ENCODE measurements around the gene STIL.

The STIL gene

GRCh38 chr1:47244339-47244862 lies 69.5 kb downstream of the STIL start:
- no peak overlapping the region for H3K4me3 ChIP-seq (replicated peaks; ENCODE audit: insufficient read depth, low read length)
- H3K27ac ChIP-seq (replicated peaks): no peak overlapping the region
- no peak for DNase-seq (ENCODE audit: low read depth in 1 of 2, low spot score in 1 of 2)
- TF ChIP-seq, protein P1, sequence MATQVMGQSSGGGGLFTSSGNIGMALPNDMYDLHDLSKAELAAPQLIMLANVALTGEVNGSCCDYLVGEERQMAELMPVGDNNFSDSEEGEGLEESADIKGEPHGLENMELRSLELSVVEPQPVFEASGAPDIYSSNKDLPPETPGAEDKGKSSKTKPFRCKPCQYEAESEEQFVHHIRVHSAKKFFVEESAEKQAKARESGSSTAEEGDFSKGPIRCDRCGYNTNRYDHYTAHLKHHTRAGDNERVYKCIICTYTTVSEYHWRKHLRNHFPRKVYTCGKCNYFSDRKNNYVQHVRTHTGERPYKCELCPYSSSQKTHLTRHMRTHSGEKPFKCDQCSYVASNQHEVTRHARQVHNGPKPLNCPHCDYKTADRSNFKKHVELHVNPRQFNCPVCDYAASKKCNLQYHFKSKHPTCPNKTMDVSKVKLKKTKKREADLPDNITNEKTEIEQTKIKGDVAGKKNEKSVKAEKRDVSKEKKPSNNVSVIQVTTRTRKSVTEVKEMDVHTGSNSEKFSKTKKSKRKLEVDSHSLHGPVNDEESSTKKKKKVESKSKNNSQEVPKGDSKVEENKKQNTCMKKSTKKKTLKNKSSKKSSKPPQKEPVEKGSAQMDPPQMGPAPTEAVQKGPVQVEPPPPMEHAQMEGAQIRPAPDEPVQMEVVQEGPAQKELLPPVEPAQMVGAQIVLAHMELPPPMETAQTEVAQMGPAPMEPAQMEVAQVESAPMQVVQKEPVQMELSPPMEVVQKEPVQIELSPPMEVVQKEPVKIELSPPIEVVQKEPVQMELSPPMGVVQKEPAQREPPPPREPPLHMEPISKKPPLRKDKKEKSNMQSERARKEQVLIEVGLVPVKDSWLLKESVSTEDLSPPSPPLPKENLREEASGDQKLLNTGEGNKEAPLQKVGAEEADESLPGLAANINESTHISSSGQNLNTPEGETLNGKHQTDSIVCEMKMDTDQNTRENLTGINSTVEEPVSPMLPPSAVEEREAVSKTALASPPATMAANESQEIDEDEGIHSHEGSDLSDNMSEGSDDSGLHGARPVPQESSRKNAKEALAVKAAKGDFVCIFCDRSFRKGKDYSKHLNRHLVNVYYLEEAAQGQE (IDR thresholded peaks at IDR 0.05; ENCODE audit: insufficient replicate concordance, low read depth): no peak
- TF ChIP-seq GABPA (IDR thresholded peaks at IDR 0.05; ENCODE audit: low read depth) (no peak), POLR2AphosphoS5 (IDR thresholded peaks at IDR 0.05; ENCODE audit: low read depth) (no peak), SPI1 (IDR thresholded peaks at IDR 0.05; ENCODE audit: borderline replicate concordance, low read depth) (no peak)
- TF ChIP-seq, protein P2, sequence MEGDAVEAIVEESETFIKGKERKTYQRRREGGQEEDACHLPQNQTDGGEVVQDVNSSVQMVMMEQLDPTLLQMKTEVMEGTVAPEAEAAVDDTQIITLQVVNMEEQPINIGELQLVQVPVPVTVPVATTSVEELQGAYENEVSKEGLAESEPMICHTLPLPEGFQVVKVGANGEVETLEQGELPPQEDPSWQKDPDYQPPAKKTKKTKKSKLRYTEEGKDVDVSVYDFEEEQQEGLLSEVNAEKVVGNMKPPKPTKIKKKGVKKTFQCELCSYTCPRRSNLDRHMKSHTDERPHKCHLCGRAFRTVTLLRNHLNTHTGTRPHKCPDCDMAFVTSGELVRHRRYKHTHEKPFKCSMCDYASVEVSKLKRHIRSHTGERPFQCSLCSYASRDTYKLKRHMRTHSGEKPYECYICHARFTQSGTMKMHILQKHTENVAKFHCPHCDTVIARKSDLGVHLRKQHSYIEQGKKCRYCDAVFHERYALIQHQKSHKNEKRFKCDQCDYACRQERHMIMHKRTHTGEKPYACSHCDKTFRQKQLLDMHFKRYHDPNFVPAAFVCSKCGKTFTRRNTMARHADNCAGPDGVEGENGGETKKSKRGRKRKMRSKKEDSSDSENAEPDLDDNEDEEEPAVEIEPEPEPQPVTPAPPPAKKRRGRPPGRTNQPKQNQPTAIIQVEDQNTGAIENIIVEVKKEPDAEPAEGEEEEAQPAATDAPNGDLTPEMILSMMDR (IDR thresholded peaks at IDR 0.05; ENCODE audit: insufficient read depth, low read length): no peak
- H3K27me3 ChIP-seq (ENCODE audit: insufficient read depth, poor library complexity, severe bottlenecking): peaks cover 2% of the 10 kb centered on the region

- no peak overlapping the region for H3K27ac ChIP-seq (replicated peaks)
- no peak for DNase-seq (ENCODE audit: low read depth in 1 of 2, low spot score in 1 of 2)
- H3K27me3 ChIP-seq (ENCODE audit: insufficient read depth, poor library complexity, severe bottlenecking): peaks cover 4% of the 10 kb centered on the region
- no peak overlapping the region for H3K4me3 ChIP-seq (replicated peaks; ENCODE audit: insufficient read depth, low read length)
- TF ChIP-seq POLR2AphosphoS5 (IDR thresholded peaks at IDR 0.05; ENCODE audit: low read depth): no peak
- TF ChIP-seq, protein P2 (IDR thresholded peaks at IDR 0.05; ENCODE audit: insufficient read depth, low read length): no peak
These were observed 70.0 kb downstream of the STIL start for GRCh38 chr1:47243910-47244309.

DNA sequence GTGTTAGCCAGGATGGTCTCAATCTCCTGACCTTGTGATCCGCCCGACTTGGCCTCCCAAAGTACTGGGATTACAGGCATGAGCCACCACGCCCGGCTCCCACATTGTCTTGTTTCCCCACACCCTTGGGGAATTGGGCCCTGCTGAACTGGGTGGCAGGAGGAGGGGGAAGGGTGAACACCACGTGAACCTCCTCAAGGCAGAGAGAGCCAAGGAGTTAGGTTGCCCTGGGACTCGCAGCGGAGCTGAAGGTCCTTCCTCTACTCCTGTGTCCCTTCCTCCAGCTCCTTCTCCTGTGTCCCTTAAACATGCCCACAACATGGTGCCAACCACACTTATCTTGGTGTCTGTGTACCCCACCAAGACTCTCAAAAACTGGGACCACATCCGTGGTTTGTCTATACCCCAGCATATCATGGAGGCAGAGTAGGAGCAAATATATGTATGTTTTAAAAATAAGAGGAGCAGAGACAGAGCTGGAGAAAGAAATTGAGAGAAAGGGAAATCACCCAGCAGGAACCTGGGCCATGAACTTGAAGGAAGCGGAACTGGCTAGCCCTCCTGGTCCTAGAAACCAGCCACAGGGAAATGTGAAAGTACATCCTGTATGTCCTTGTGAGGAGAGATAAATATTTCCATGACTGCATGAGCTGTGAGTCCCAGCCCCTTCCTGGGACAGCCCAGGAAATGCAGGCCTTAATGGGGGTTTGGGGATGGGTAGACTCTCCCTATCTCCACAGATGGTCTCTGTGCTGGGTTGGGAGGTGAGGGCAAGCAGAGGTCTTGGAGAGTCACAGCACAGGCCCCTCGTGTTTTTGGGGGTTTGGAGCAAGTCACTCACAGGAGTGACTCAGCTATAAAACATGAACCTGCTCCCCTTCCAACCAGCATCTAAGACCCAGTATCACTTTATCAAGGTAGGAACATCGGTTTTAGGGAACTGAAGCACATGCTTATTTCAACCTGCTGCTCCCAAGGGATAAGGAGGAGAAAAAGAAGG lies 72.5 kb downstream of the STIL start:
- H3K4me3 ChIP-seq (replicated peaks; ENCODE audit: insufficient read depth, low read length): no peak overlapping the region
- no peak for DNase-seq (ENCODE audit: low read depth in 1 of 2, low spot score in 1 of 2)
- H3K27me3 ChIP-seq (ENCODE audit: insufficient read depth, poor library complexity, severe bottlenecking): peaks cover 5% of the 10 kb centered on the region
- TF ChIP-seq, protein P1 (IDR thresholded peaks at IDR 0.05; ENCODE audit: insufficient replicate concordance, low read depth): no peak
- no peak for TF ChIP-seq SPI1 (IDR thresholded peaks at IDR 0.05; ENCODE audit: borderline replicate concordance, low read depth)
- no peak for TF ChIP-seq GABPA (IDR thresholded peaks at IDR 0.05; ENCODE audit: low read depth)
- TF ChIP-seq POLR2AphosphoS5 (IDR thresholded peaks at IDR 0.05; ENCODE audit: low read depth): no peak
- TF ChIP-seq, protein P2 (IDR thresholded peaks at IDR 0.05; ENCODE audit: insufficient read depth, low read length): no peak
- no peak overlapping the region for H3K27ac ChIP-seq (replicated peaks)
